HepG2 (cell line): ENCODE results near the gene CCDC87. TPM values are rescaled to one million over a fixed set of nuclear protein-coding genes. Genes with fewer than 3 reads are reported as not detected.
A peak's percentile ranks its signal among the peaks of the same experiment; 100 is the strongest.

ENCODE experiments used
- ETV6 ChIP-seq: sonication (generic); formaldehyde crosslinking; conservative IDR thresholded peaks from 2 replicates; pipeline ENCODE4 v1.4.0; 2020; ENCODE audit warnings: missing genetic modification reagents
- HIVEP1 ChIP-seq: sonication (generic); formaldehyde crosslinking; IDR thresholded peaks from 2 replicates; pipeline ENCODE4 v1.4.0; 2020; ENCODE audit warnings: mild to moderate bottlenecking, missing genetic modification reagents
- HOXA3 ChIP-seq: sonication (generic); formaldehyde crosslinking; IDR thresholded peaks from 2 replicates; pipeline ENCODE4 v1.5.0; 2020; ENCODE audit warnings: missing genetic modification reagents
- MAZ ChIP-seq, 2 experiments: sonication (generic) in 1 of 2; formaldehyde crosslinking in 1 of 2; IDR thresholded peaks; 2 replicates each; pipeline versions ENCODE4 v1.5.0 to v1.6.1; 2012 to 2020; ENCODE audit warnings: low read depth in 2 of 2, mild to moderate bottlenecking in 2 of 2, borderline replicate concordance in 1 of 2, improper control_type of control experiment in 1 of 2, low read length in 1 of 2, missing genetic modification reagents in 1 of 2, moderate library complexity in 1 of 2
- MEIS2 ChIP-seq: sonication (generic); formaldehyde crosslinking; IDR thresholded peaks from 2 replicates; pipeline ENCODE4 v1.9.0; 2021; ENCODE audit warnings: mild to moderate bottlenecking, missing genetic modification reagents
- NRL ChIP-seq: sonication (generic); formaldehyde crosslinking; IDR thresholded peaks from 2 replicates; pipeline ENCODE4 v1.5.0; 2020; ENCODE audit warnings: missing genetic modification reagents, mild to moderate bottlenecking, moderate library complexity, borderline replicate concordance
- RBAK ChIP-seq: sonication (generic); formaldehyde crosslinking; IDR thresholded peaks from 2 replicates; pipeline ENCODE4 v1.5.1; 2020; ENCODE audit warnings: mild to moderate bottlenecking, missing genetic modification reagents
- REL ChIP-seq: sonication (generic); formaldehyde crosslinking; conservative IDR thresholded peaks from 2 replicates; pipeline ENCODE4 v1.8.0; 2022; ENCODE audit warnings: mild to moderate bottlenecking, missing genetic modification reagents, moderate library complexity
- SIN3B ChIP-seq: fragments of 150-350 bp; IDR thresholded peaks from 2 replicates; pipeline ENCODE4 v1.6.1; 2014; ENCODE audit warnings: low read length
- ZNF160 ChIP-seq: sonication (generic); formaldehyde crosslinking; IDR thresholded peaks from 2 replicates; pipeline ENCODE4 v1.8.0; 2022; ENCODE audit warnings: mild to moderate bottlenecking, inconsistent platforms, missing genetic modification reagents
- ZNF260 ChIP-seq: sonication (generic); formaldehyde crosslinking; IDR thresholded peaks from 2 replicates; pipeline ENCODE4 v1.4.0; 2020; ENCODE audit warnings: missing genetic modification reagents, low read depth, mild to moderate bottlenecking, borderline replicate concordance
- ZNF33A ChIP-seq: sonication (generic); formaldehyde crosslinking; IDR thresholded peaks from 2 replicates; pipeline ENCODE4 v1.5.1; 2020; ENCODE audit warnings: missing genetic modification reagents, mild to moderate bottlenecking, moderate library complexity, borderline replicate concordance
- ZNF468 ChIP-seq: sonication (generic); formaldehyde crosslinking; IDR thresholded peaks from 2 replicates; pipeline ENCODE4 v1.8.0; 2022; ENCODE audit warnings: mild to moderate bottlenecking, moderate library complexity, missing genetic modification reagents
- ZNF564 ChIP-seq: sonication (generic); formaldehyde crosslinking; IDR thresholded peaks from 2 replicates; pipeline ENCODE4 v1.8.1; 2023; ENCODE audit warnings: mild to moderate bottlenecking, missing genetic modification reagents
- ZNF879 ChIP-seq: sonication (generic); formaldehyde crosslinking; IDR thresholded peaks from 2 replicates; pipeline ENCODE4 v1.8.1; 2023; ENCODE audit warnings: missing genetic modification reagents
- polyA plus RNA-seq, 8 experiments: library from polyadenylated mRNA; depleted of rRNA in 3 of 8; stranded (reverse) in 7 of 8; unstranded in 1 of 8; fragments of >200 nt; fragmentation: Illumina TruSeq in 4 of 8; extraction: Trizol in 4 of 8; gene quantifications; 2 replicates each; pipeline versions ENCODE4 v1.2.1 to v1.2.3, GENCODE V29; 2011 to 2016; ENCODE audit warnings: low read depth in 4 of 8, missing spikeins in 1 of 8, mixed read lengths in 1 of 8; ENCODE audit not compliant: insufficient read depth in 1 of 8
- total RNA-seq, 5 experiments: library from RNA; depleted of rRNA; stranded (reverse); fragments of >200 nt; fragmentation: Illumina TruSeq; extraction: Trizol; gene quantifications; 2 replicates each; pipeline ENCODE4 v1.2.3, GENCODE V29; 2016; ENCODE audit warnings: low read depth in 1 of 5
- TF ChIP-seq, protein P1 (sequence below): sonication (generic); formaldehyde crosslinking; IDR thresholded peaks from 2 replicates; pipeline ENCODE4 v1.4.0; 2020; ENCODE audit warnings: missing genetic modification reagents
- TF ChIP-seq, protein P2 (sequence below): sonication (generic); formaldehyde crosslinking; IDR thresholded peaks from 2 replicates; pipeline ENCODE4 v1.4.0; 2020; ENCODE audit warnings: missing genetic modification reagents

The CCDC87 gene
- total and polyA plus RNA-seq, 2 of the 13 experiments (the other 11 are each of a cell fraction or from before 2014, with no cell fraction given) = 0.05 to 0.42 TPM

DNA sequence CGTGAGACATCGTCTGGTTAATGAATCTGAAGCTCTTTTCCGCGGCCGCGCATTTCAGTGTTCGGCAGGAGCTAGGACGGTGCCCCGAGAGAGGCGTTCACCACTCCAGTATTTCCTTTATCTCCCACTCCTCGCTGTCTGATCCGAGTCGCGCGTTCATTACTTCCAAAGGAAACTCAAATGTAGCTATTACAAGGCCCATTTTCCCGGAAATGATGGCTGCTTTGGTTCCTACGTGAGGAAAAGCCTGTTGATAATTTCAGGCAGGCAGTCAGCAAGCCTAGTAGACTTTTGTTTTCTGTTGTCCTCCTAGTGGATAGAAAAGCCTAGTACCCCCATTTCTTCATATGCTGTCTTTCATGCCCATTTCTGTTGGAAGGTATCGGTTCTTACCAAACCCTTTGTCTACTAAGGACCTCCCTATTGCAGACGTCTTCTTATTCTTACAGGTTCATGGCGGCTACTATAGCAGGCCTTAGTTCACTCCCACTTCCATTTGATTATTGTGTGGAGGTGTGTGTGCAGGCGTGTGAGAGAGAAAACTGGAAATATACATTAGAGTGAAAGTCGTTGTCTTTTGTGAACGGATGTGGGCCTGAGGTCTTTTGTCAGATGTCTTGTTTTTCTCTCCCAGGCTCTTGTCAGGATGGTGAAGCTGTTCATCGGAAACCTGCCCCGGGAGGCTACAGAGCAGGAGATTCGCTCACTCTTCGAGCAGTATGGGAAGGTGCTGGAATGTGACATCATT lies 46.4 kb upstream of the CCDC87 start (continued):
- TF ChIP-seq, protein P1, sequence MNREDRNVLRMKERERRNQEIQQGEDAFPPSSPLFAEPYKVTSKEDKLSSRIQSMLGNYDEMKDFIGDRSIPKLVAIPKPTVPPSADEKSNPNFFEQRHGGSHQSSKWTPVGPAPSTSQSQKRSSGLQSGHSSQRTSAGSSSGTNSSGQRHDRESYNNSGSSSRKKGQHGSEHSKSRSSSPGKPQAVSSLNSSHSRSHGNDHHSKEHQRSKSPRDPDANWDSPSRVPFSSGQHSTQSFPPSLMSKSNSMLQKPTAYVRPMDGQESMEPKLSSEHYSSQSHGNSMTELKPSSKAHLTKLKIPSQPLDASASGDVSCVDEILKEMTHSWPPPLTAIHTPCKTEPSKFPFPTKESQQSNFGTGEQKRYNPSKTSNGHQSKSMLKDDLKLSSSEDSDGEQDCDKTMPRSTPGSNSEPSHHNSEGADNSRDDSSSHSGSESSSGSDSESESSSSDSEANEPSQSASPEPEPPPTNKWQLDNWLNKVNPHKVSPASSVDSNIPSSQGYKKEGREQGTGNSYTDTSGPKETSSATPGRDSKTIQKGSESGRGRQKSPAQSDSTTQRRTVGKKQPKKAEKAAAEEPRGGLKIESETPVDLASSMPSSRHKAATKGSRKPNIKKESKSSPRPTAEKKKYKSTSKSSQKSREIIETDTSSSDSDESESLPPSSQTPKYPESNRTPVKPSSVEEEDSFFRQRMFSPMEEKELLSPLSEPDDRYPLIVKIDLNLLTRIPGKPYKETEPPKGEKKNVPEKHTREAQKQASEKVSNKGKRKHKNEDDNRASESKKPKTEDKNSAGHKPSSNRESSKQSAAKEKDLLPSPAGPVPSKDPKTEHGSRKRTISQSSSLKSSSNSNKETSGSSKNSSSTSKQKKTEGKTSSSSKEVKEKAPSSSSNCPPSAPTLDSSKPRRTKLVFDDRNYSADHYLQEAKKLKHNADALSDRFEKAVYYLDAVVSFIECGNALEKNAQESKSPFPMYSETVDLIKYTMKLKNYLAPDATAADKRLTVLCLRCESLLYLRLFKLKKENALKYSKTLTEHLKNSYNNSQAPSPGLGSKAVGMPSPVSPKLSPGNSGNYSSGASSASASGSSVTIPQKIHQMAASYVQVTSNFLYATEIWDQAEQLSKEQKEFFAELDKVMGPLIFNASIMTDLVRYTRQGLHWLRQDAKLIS (CRISPR knock-in tag) = 0 out of 2 replicates have a peak, but pooled peaks have one; percentile 2
- TF ChIP-seq HOXA3 = no peak
- 0 out of 2 replicates have a peak, but pooled peaks have one; percentile 12 for TF ChIP-seq REL (CRISPR knock-in tag)
- no peak for TF ChIP-seq NRL (CRISPR knock-in tag)
- no peak for TF ChIP-seq MAZ (IDR thresholded peaks at IDR 0.05; ENCODE audit: borderline replicate concordance, low read depth, low read length)
- no peak for TF ChIP-seq MAZ (CRISPR knock-in tag; IDR thresholded peaks at IDR 0.05; ENCODE audit: low read depth)
- no peak for TF ChIP-seq ZNF260 (CRISPR knock-in tag)
- TF ChIP-seq, protein P2, sequence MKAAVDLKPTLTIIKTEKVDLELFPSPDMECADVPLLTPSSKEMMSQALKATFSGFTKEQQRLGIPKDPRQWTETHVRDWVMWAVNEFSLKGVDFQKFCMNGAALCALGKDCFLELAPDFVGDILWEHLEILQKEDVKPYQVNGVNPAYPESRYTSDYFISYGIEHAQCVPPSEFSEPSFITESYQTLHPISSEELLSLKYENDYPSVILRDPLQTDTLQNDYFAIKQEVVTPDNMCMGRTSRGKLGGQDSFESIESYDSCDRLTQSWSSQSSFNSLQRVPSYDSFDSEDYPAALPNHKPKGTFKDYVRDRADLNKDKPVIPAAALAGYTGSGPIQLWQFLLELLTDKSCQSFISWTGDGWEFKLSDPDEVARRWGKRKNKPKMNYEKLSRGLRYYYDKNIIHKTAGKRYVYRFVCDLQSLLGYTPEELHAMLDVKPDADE (CRISPR knock-in tag) = no peak
- TF ChIP-seq ZNF879 (CRISPR knock-in tag) = 0 out of 2 replicates have a peak, but pooled peaks have one; percentile 58
- TF ChIP-seq SIN3B = 0 out of 2 replicates have a peak, but pooled peaks have one; percentile 13
- TF ChIP-seq ZNF33A = no peak
- TF ChIP-seq ZNF160 (CRISPR knock-in tag) = no peak
- TF ChIP-seq ETV6 (CRISPR knock-in tag) = no peak
- TF ChIP-seq RBAK (CRISPR knock-in tag) = no peak
- TF ChIP-seq ZNF564 (CRISPR knock-in tag) = 0 out of 2 replicates have a peak, but pooled peaks have one; percentile 9
- TF ChIP-seq MEIS2 (CRISPR knock-in tag) = no peak
- no peak for TF ChIP-seq HIVEP1 (CRISPR knock-in tag)
- 0 out of 2 replicates have a peak, but pooled peaks have one; percentile 12 for TF ChIP-seq ZNF468 (CRISPR knock-in tag)
